ENCODE measurements around the gene SCAMP3. TPM values are rescaled to one million over a fixed set of nuclear protein-coding genes. Genes with fewer than 3 reads are reported as not detected.

Gene SCAMP3
- total RNA-seq, 1 experiment from 2014 or later, result 104 TPM

GRCh38 chr1:155210314-155211104 lies 51.7 kb downstream of the SCAMP3 start:
- intact Hi-C loops (cut with micrococcal nuclease; ENCODE audit: unreplicated experiment), result no loop called here
- no peaks in the 10 kb centered on the region for H3K9me3 Mint-ChIP-seq (ENCODE audit: low read depth, unreplicated experiment)
- H3K27me3 Mint-ChIP-seq (ENCODE audit: unreplicated experiment), result no peaks in the 10 kb centered on the region
- H3K4me1 Mint-ChIP-seq (ENCODE audit: low read depth, unreplicated experiment), result peaks cover 30% of the 10 kb centered on the region
- no peak overlapping the region for H3K27ac Mint-ChIP-seq (ENCODE audit: unreplicated experiment)
- peaks cover 25% of the 10 kb centered on the region for H3K36me3 Mint-ChIP-seq (ENCODE audit: insufficient read depth, unreplicated experiment)
- no peak for DNase-seq
- TF ChIP-seq, protein P1, sequence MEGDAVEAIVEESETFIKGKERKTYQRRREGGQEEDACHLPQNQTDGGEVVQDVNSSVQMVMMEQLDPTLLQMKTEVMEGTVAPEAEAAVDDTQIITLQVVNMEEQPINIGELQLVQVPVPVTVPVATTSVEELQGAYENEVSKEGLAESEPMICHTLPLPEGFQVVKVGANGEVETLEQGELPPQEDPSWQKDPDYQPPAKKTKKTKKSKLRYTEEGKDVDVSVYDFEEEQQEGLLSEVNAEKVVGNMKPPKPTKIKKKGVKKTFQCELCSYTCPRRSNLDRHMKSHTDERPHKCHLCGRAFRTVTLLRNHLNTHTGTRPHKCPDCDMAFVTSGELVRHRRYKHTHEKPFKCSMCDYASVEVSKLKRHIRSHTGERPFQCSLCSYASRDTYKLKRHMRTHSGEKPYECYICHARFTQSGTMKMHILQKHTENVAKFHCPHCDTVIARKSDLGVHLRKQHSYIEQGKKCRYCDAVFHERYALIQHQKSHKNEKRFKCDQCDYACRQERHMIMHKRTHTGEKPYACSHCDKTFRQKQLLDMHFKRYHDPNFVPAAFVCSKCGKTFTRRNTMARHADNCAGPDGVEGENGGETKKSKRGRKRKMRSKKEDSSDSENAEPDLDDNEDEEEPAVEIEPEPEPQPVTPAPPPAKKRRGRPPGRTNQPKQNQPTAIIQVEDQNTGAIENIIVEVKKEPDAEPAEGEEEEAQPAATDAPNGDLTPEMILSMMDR (IDR thresholded peaks at IDR 0.05; ENCODE audit: unreplicated experiment), result no peak
- no TSS peak for BruUV-seq (replicated peaks)
- peak overlapping the region; percentile 98 for H3K4me3 Mint-ChIP-seq (ENCODE audit: low read depth, unreplicated experiment)
- CTCF ChIA-PET, result no interaction called here

- peak overlapping the region; percentile 98 for H3K4me3 Mint-ChIP-seq (ENCODE audit: low read depth, unreplicated experiment)
- BruUV-seq (replicated peaks), result TSS peak; percentile 91
Measured at GRCh38 chr1:155209312-155209721, 52.8 kb downstream of the SCAMP3 start.

DNA sequence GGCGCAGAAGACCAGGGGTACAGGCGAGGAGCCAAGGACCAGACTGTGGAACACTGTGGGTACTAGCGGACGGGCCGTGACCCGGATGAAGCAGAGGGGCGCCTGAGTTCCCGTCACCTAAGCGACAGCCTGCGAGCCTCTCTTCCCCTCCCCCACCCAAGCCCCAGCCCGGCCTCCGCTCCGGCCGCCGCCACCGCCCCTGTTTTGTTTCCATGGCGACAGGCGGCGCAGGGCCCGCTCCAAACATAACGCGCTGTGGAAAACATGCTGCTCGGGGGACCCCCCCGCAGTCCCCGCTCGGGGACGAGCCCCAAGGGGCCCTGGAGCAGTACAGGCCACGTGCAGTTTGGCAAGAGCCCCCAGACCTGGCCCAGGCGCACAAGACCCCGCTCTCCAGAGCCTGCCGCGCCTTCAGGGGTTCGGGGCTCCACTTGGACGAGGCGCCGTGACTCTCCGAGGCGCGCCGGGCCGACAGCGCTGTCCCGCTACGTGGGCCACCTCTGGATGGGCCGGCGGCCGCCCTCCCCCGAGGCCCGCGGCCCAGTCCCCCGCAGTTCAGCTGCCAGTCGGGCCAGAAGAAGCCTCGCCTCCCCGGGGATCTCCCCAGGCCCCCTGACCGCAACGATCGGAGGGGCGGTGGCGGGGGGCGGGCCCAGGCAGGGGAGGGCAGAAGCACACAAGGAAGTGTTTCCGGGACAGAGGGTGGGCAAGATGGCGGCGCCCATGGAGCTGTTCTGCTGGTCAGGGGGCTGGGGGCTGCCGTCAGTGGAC lies 53.4 kb downstream of the SCAMP3 start, which contains the start of gene MTX1:
MTX1 (plus strand) TSS at position 155 of the 771 bp plus-strand sequence; CDS start at position 265, 110 bp downstream.
- DNase-seq, result peak; percentile 87
- intact Hi-C loops (cut with micrococcal nuclease; ENCODE audit: unreplicated experiment), result no loop called here
- peaks cover 30% of the 10 kb centered on the region for H3K4me1 Mint-ChIP-seq (ENCODE audit: low read depth, unreplicated experiment)

More at GRCh38 chr1:155209312-155209721, 52.8 kb downstream of the SCAMP3 start:
- CTCF ChIA-PET, result interaction anchor here (0.7 to 1.5 kb wide), 6 partner anchors 15 to 42 kb away, joined by 3 to 10 read pairs (median 4); partner anchors contain the start of gene KRTCAP2
- Mint-ChIP-seq H3K4me1 (ENCODE audit: low read depth, unreplicated experiment) (peaks cover 30% of the 10 kb centered on the region), H3K36me3 (ENCODE audit: insufficient read depth, unreplicated experiment) (peaks cover 25% of the 10 kb centered on the region), H3K27ac (ENCODE audit: unreplicated experiment) (peak overlapping the region; percentile 92), H3K27me3 (ENCODE audit: unreplicated experiment) (no peaks in the 10 kb centered on the region), H3K9me3 (ENCODE audit: low read depth, unreplicated experiment) (no peaks in the 10 kb centered on the region)
- TF ChIP-seq, protein P1 (IDR thresholded peaks at IDR 0.05; ENCODE audit: unreplicated experiment), result no peak
- DNase-seq, result no peak
- intact Hi-C loops (cut with micrococcal nuclease; ENCODE audit: unreplicated experiment), result no loop called here

More for the DNA sequence above, 53.4 kb downstream of the SCAMP3 start, which contains the start of gene MTX1:
- Mint-ChIP-seq H3K9me3 (ENCODE audit: low read depth, unreplicated experiment) (no peaks in the 10 kb centered on the region), H3K4me3 (ENCODE audit: low read depth, unreplicated experiment) (peak within 1 kb of the TSS; percentile 98), H3K27ac (ENCODE audit: unreplicated experiment) (peak within 1 kb of the TSS; percentile 92), H3K36me3 (ENCODE audit: insufficient read depth, unreplicated experiment) (peaks cover 25% of the 10 kb centered on the region), H3K27me3 (ENCODE audit: unreplicated experiment) (no peaks in the 10 kb centered on the region)
- CTCF ChIA-PET, result interaction anchor here (0.7 to 2.0 kb wide), 7 partner anchors 15 to 42 kb away, joined by 3 to 10 read pairs (median 4); partner anchors contain the start of gene KRTCAP2
- no TSS peak for BruUV-seq (replicated peaks)
- TF ChIP-seq, protein P1 (IDR thresholded peaks at IDR 0.05; ENCODE audit: unreplicated experiment), result no peak

Data from Calu3 (cell line).